ENCODE measurements around the gene HS3ST6.

GRCh38 chr16:1938316-1938715, 20.1 kb upstream of the HS3ST6 start:
- TF ChIP-seq POLR2AphosphoS5 (IDR thresholded peaks at IDR 0.05; ENCODE audit: low read depth, low read length) (no peak), SIN3A (IDR thresholded peaks at IDR 0.05; ENCODE audit: borderline replicate concordance, insufficient read depth, low read length) (no peak), TAF1 (IDR thresholded peaks at IDR 0.05; ENCODE audit: borderline replicate concordance, insufficient read depth, low read length) (no peak), REST (IDR thresholded peaks at IDR 0.05; ENCODE audit: insufficient read depth in 1 of 2, low read depth in 2 of 2, low read length in 2 of 2) (no peak), FOXP2 (optimal IDR thresholded peaks at IDR 0.05; ENCODE audit: borderline replicate concordance, extremely low read depth, extremely low read length, insufficient read depth) (no peak)
